Neural progenitor cell (in vitro differentiated cells): ENCODE results near the gene MERTK.

Source experiments
- EZH2 ChIP-seq: fragments of 200-600 bp; sonication (generic); IDR thresholded peaks from 2 replicates; pipeline ENCODE4 v1.6.1; 2017; ENCODE audit warnings: antibody characterized with exemption, mild to moderate bottlenecking, moderate library complexity
- TF ChIP-seq, protein P1 (sequence below): fragments of 200-600 bp; sonication (generic); IDR thresholded peaks from 2 replicates; pipeline ENCODE4 v1.5.1; 2017; ENCODE audit warnings: antibody characterized with exemption, mild to moderate bottlenecking

DNA sequence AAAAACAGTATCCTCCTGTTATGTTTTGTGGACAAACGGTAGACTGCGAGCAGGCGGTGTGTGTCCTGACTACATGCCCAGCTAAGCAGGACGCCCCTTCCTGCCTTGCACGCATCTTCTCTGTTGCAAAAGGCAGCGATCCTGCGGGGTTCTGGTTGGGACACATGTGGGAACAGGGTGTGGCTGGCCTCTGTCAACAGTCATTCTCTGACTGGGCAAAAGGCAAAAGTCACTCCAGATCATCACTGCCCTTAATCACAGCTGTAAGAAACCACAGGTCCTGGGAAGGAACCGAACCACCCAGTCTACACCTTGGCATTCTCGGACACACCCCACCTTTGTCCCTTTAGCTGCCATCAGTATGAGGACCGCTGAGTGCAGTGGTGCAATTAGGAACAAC is 112.3 kb downstream of the MERTK start:
- TF ChIP-seq, protein P1, sequence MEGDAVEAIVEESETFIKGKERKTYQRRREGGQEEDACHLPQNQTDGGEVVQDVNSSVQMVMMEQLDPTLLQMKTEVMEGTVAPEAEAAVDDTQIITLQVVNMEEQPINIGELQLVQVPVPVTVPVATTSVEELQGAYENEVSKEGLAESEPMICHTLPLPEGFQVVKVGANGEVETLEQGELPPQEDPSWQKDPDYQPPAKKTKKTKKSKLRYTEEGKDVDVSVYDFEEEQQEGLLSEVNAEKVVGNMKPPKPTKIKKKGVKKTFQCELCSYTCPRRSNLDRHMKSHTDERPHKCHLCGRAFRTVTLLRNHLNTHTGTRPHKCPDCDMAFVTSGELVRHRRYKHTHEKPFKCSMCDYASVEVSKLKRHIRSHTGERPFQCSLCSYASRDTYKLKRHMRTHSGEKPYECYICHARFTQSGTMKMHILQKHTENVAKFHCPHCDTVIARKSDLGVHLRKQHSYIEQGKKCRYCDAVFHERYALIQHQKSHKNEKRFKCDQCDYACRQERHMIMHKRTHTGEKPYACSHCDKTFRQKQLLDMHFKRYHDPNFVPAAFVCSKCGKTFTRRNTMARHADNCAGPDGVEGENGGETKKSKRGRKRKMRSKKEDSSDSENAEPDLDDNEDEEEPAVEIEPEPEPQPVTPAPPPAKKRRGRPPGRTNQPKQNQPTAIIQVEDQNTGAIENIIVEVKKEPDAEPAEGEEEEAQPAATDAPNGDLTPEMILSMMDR = no peak
- TF ChIP-seq EZH2 = no peak
